Measurements from ENCODE around the gene TMEM237. TPM values are rescaled to one million over a fixed set of nuclear protein-coding genes. Genes with fewer than 3 reads are reported as not detected.
"Not testable (repeated sequence)": the region's sequence is repeated elsewhere in the genome, so short reads cannot be mapped to it uniquely, and the experiment has no call there.

Gene TMEM237
- total RNA-seq, 1 donor from 2014 or later, result 68.8 TPM

GRCh38 chr2:201675454-201675853 lies 32.2 kb upstream of the TMEM237 start:
- Mint-ChIP-seq H3K36me3 (ENCODE audit: unreplicated experiment) (no peaks in the 10 kb centered on the region), H3K27ac (ENCODE audit: unreplicated experiment) (no peak overlapping the region), H3K9me3 (ENCODE audit: unreplicated experiment) (no peaks in the 10 kb centered on the region), H3K27me3 (ENCODE audit: unreplicated experiment) (no peaks in the 10 kb centered on the region), H3K4me1 (ENCODE audit: low read depth, unreplicated experiment) (no peaks in the 10 kb centered on the region), H3K4me3 (ENCODE audit: unreplicated experiment) (no peak overlapping the region)
- DNase-seq, result no peak
- no peak for TF ChIP-seq CTCF (IDR thresholded peaks at IDR 0.05; ENCODE audit: partially characterized antibody, unreplicated experiment)

- H3K4me1 Mint-ChIP-seq (ENCODE audit: low read depth, unreplicated experiment), result no peaks in the 10 kb centered on the region
- H3K27ac Mint-ChIP-seq (ENCODE audit: unreplicated experiment), result no peak overlapping the region
- no peak for TF ChIP-seq CTCF (IDR thresholded peaks at IDR 0.05; ENCODE audit: partially characterized antibody, unreplicated experiment)
- no peak for DNase-seq
- H3K4me3 Mint-ChIP-seq (ENCODE audit: unreplicated experiment), result no peak overlapping the region
- H3K9me3 Mint-ChIP-seq (ENCODE audit: unreplicated experiment), result no peaks in the 10 kb centered on the region
- H3K27me3 Mint-ChIP-seq (ENCODE audit: unreplicated experiment), result no peaks in the 10 kb centered on the region
- H3K36me3 Mint-ChIP-seq (ENCODE audit: unreplicated experiment), result no peaks in the 10 kb centered on the region
These were observed 31.5 kb upstream of the TMEM237 start for GRCh38 chr2:201674794-201675193.

GRCh38 chr2:201674298-201674697 lies 31.0 kb upstream of the TMEM237 start:
- Mint-ChIP-seq H3K27ac (ENCODE audit: unreplicated experiment) (no peak overlapping the region), H3K9me3 (ENCODE audit: unreplicated experiment) (no peaks in the 10 kb centered on the region), H3K36me3 (ENCODE audit: unreplicated experiment) (no peaks in the 10 kb centered on the region), H3K4me1 (ENCODE audit: low read depth, unreplicated experiment) (no peaks in the 10 kb centered on the region), H3K27me3 (ENCODE audit: unreplicated experiment) (no peaks in the 10 kb centered on the region), H3K4me3 (ENCODE audit: unreplicated experiment) (no peak overlapping the region)
- no peak for DNase-seq
- no peak for TF ChIP-seq CTCF (IDR thresholded peaks at IDR 0.05; ENCODE audit: partially characterized antibody, unreplicated experiment)

GRCh38 chr2:201673546-201673945 lies 30.2 kb upstream of the TMEM237 start:
- Mint-ChIP-seq H3K9me3 (ENCODE audit: unreplicated experiment) (no peaks in the 10 kb centered on the region), H3K4me1 (ENCODE audit: low read depth, unreplicated experiment) (no peaks in the 10 kb centered on the region), H3K4me3 (ENCODE audit: unreplicated experiment) (no peak overlapping the region), H3K36me3 (ENCODE audit: unreplicated experiment) (no peaks in the 10 kb centered on the region), H3K27me3 (ENCODE audit: unreplicated experiment) (peaks cover 2% of the 10 kb centered on the region), H3K27ac (ENCODE audit: unreplicated experiment) (no peak overlapping the region)
- no peak for DNase-seq
- TF ChIP-seq CTCF (IDR thresholded peaks at IDR 0.05; ENCODE audit: partially characterized antibody, unreplicated experiment), result no peak

GRCh38 chr2:201671205-201671604 lies 27.9 kb upstream of the TMEM237 start:
- H3K4me1 Mint-ChIP-seq (ENCODE audit: low read depth, unreplicated experiment); H3K36me3 Mint-ChIP-seq (ENCODE audit: unreplicated experiment); H3K27ac Mint-ChIP-seq (ENCODE audit: unreplicated experiment); DNase-seq; H3K27me3 Mint-ChIP-seq (ENCODE audit: unreplicated experiment); H3K4me3 Mint-ChIP-seq (ENCODE audit: unreplicated experiment); H3K9me3 Mint-ChIP-seq (ENCODE audit: unreplicated experiment): not testable (repeated sequence)

GRCh38 chr2:201669865-201670264 lies 26.6 kb upstream of the TMEM237 start:
- TF ChIP-seq CTCF (IDR thresholded peaks at IDR 0.05; ENCODE audit: partially characterized antibody, unreplicated experiment), result no peak
- H3K4me3 Mint-ChIP-seq (ENCODE audit: unreplicated experiment), result no peak overlapping the region
- no peaks in the 10 kb centered on the region for H3K9me3 Mint-ChIP-seq (ENCODE audit: unreplicated experiment)
- H3K36me3 Mint-ChIP-seq (ENCODE audit: unreplicated experiment), result no peaks in the 10 kb centered on the region
- DNase-seq, result no peak
- peaks cover 2% of the 10 kb centered on the region for H3K27me3 Mint-ChIP-seq (ENCODE audit: unreplicated experiment)
- no peak overlapping the region for H3K27ac Mint-ChIP-seq (ENCODE audit: unreplicated experiment)
- no peaks in the 10 kb centered on the region for H3K4me1 Mint-ChIP-seq (ENCODE audit: low read depth, unreplicated experiment)

Data from glutamatergic neuron (in vitro differentiated cells).